Fibroblast of lung (primary cell): Measurements from ENCODE around the gene TMEM52. TPM values are rescaled to one million over a fixed set of nuclear protein-coding genes. Genes with fewer than 3 reads are reported as not detected.

Experiments
- DNase-seq, 2 donors: peaks; one replicate each; pipeline versions ENCODE4 v3.0.0 to v3.0.0-alpha.2; 2010; ENCODE audit warnings: low read depth in 2 of 2
- H2AFZ ChIP-seq: 2 replicates; pipeline ENCODE4 v1.5.1; 2012; ENCODE audit warnings: low read length, control low read depth, inconsistent platforms
- H3K27ac ChIP-seq: 2 replicates; pipeline ENCODE4 v1.5.1; 2011; ENCODE audit warnings: low read length, control low read depth; ENCODE audit not compliant: insufficient read depth
- H3K27me3 ChIP-seq: 2 replicates; pipeline ENCODE4 v1.5.1; 2011; ENCODE audit warnings: mild to moderate bottlenecking, low read length; ENCODE audit not compliant: control insufficient read depth, insufficient read depth
- H3K36me3 ChIP-seq: 2 replicates; pipeline ENCODE4 v1.5.1; 2011; ENCODE audit warnings: low read length; ENCODE audit not compliant: control insufficient read depth, insufficient read depth
- H3K4me1 ChIP-seq: 2 replicates; pipeline ENCODE4 v1.5.1; 2011; ENCODE audit warnings: low read length; ENCODE audit not compliant: control insufficient read depth, insufficient read depth; ENCODE audit errors: extremely low read depth
- H3K4me2 ChIP-seq: 2 replicates; pipeline ENCODE4 v1.5.1; 2011; ENCODE audit warnings: low read length, control low read depth; ENCODE audit not compliant: insufficient read depth; ENCODE audit errors: extremely low read depth
- H3K4me3 ChIP-seq, 4 experiments: fragments of 200-600 bp in 1 of 4; sonication (generic) in 1 of 4; replicated peaks in 1 of 4; 2 replicates each; pipeline ENCODE4 v1.5.1; 2011 to 2016; ENCODE audit warnings: low read length in 4 of 4, low read depth in 3 of 4, mild to moderate bottlenecking in 3 of 4, control low read depth in 2 of 4, inconsistent platforms in 1 of 4, mixed read lengths in 1 of 4; ENCODE audit not compliant: insufficient read depth in 1 of 4; ENCODE audit errors: control extremely low read depth in 1 of 4
- H3K79me2 ChIP-seq: 2 replicates; pipeline ENCODE4 v1.5.1; 2012; ENCODE audit warnings: mild to moderate bottlenecking, low read length, inconsistent platforms; ENCODE audit not compliant: control insufficient read depth, insufficient read depth
- H3K9ac ChIP-seq: 2 replicates; pipeline ENCODE4 v1.5.1; 2011; ENCODE audit warnings: mild to moderate bottlenecking, low read length, control low read depth; ENCODE audit not compliant: insufficient read depth
- H3K9me3 ChIP-seq: 2 replicates; pipeline ENCODE4 v1.5.1; 2012; ENCODE audit warnings: low read depth, low read length; ENCODE audit not compliant: control insufficient read depth, insufficient read depth
- H4K20me1 ChIP-seq: 2 replicates; pipeline ENCODE4 v1.5.1; 2011; ENCODE audit warnings: low read length; ENCODE audit not compliant: control insufficient read depth, insufficient read depth; ENCODE audit errors: extremely low read depth
- CTCF ChIP-seq, 2 donors: IDR thresholded peaks in 1 of 2; conservative IDR thresholded peaks in 1 of 2; 1 replicate in 1 of 2; 2 replicates in 1 of 2; pipeline ENCODE4 v1.5.1; 2011 to 2012; ENCODE audit warnings: low read length in 2 of 2, control low read depth in 1 of 2, inconsistent platforms in 1 of 2, low read depth in 1 of 2, mild to moderate bottlenecking in 1 of 2
- EZH2 ChIP-seq: IDR thresholded peaks from 2 replicates; pipeline ENCODE4 v1.5.1; 2012; ENCODE audit warnings: low read length, control low read depth, mild to moderate bottlenecking; ENCODE audit errors: missing control alignments
- polyA plus RNA-seq, 2 donors: library from polyadenylated mRNA; depleted of rRNA in 1 of 2; stranded (reverse) in 1 of 2; unstranded in 1 of 2; fragments of >200 nt; gene quantifications; 2 replicates each; pipeline ENCODE4 v1.2.1, GENCODE V29; 2011 to 2012; ENCODE audit warnings: missing spikeins in 1 of 2
- total RNA-seq: library from RNA; depleted of rRNA; stranded (reverse); fragments of >200 nt; gene quantifications from 2 replicates; pipeline ENCODE4 v1.2.1, GENCODE V29; 2014

The TMEM52 gene
- total and polyA plus RNA-seq, 2 donors (not counting 1 experiment from before 2014, with no cell fraction given): 0.17 to 0.42 TPM

DNA sequence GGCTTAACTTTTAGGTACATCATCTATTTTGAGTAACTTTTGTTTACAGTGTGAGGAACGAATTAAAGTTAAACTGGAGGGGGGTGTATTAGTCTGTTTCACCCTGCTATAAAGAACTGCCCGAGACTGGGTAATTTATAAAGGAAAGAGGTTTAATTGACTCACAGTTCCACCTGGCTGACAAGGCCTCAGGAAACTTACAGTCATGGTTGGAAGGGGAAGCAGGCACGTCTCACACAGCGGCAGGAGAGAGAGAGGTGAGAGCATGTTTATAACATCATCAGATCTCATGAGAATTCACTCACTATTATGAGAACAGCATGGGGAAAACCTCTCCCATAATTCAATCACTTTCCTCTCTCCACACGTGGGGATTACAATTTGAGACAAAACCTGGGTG lies 31.9 kb upstream of the TMEM52 start:
- H2AFZ ChIP-seq: no peak overlapping the region
- H3K4me1 ChIP-seq: no peaks in the 10 kb centered on the region
- H3K4me3 ChIP-seq: no peak overlapping the region
- H4K20me1 ChIP-seq: no peaks in the 10 kb centered on the region
- TF ChIP-seq CTCF (conservative IDR thresholded peaks at IDR 0.05 in 1 of 2, IDR thresholded peaks at IDR 0.05 in 1 of 2; ENCODE audit: low read depth in 1 of 2, low read length in 2 of 2) (no peak), EZH2 (no peak)
- H3K9ac ChIP-seq: no peak overlapping the region
- H3K9me3 ChIP-seq: no peaks in the 10 kb centered on the region
- no peak overlapping the region for H3K4me2 ChIP-seq
- H3K27ac ChIP-seq: no peak overlapping the region
- no peak for DNase-seq
- no peaks in the 10 kb centered on the region for H3K36me3 ChIP-seq
- H3K79me2 ChIP-seq: no peaks in the 10 kb centered on the region
- peaks cover 5% of the 10 kb centered on the region for H3K27me3 ChIP-seq

- H3K27me3 ChIP-seq: peaks cover 5% of the 10 kb centered on the region
- no peaks in the 10 kb centered on the region for H4K20me1 ChIP-seq
- H3K4me1 ChIP-seq: no peaks in the 10 kb centered on the region
- TF ChIP-seq EZH2 (no peak), CTCF (conservative IDR thresholded peaks at IDR 0.05 in 1 of 2, IDR thresholded peaks at IDR 0.05 in 1 of 2; ENCODE audit: low read depth in 1 of 2, low read length in 2 of 2) (no peak)
- H3K79me2 ChIP-seq: no peaks in the 10 kb centered on the region
- no peak overlapping the region for H3K4me3 ChIP-seq
- H2AFZ ChIP-seq: no peak overlapping the region
- H3K4me2 ChIP-seq: no peak overlapping the region
- no peak overlapping the region for H3K9ac ChIP-seq
- DNase-seq: no peak
- H3K27ac ChIP-seq: no peak overlapping the region
- H3K36me3 ChIP-seq: no peaks in the 10 kb centered on the region
- no peaks in the 10 kb centered on the region for H3K9me3 ChIP-seq
Measured at GRCh38 chr1:1948783-1949182, 29.7 kb upstream of the TMEM52 start.

DNA sequence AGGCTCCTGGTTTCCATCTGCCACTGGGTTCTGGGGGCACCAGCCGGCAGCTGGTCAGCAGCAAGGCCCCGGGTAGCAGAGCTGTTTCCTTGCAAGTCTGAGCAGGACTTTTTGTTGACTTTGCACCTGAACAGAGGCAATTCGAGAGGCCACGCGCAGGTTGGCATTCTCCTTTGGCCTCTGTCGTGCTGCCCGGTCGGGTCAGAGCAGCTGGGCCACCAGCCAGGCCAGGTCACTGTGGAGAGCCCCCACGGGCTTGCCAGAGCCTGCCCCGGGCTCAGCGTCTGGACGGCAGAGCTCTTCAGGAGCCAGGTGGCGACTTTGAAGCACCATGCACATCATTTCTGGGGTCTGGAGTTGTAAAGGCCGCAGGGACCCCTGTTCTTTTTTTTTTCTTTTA lies 28.4 kb upstream of the TMEM52 start:
- H3K79me2 ChIP-seq: no peaks in the 10 kb centered on the region
- H3K4me2 ChIP-seq: no peak overlapping the region
- no peak overlapping the region for H3K27ac ChIP-seq
- H3K4me3 ChIP-seq: no peak overlapping the region
- no peaks in the 10 kb centered on the region for H4K20me1 ChIP-seq
- no peaks in the 10 kb centered on the region for H3K4me1 ChIP-seq
- H2AFZ ChIP-seq: no peak overlapping the region
- H3K9me3 ChIP-seq: no peaks in the 10 kb centered on the region
- DNase-seq: no peak
- H3K9ac ChIP-seq: no peak overlapping the region
- TF ChIP-seq EZH2 (no peak), CTCF (conservative IDR thresholded peaks at IDR 0.05 in 1 of 2, IDR thresholded peaks at IDR 0.05 in 1 of 2; ENCODE audit: low read depth in 1 of 2, low read length in 2 of 2) (no peak)
- H3K36me3 ChIP-seq: no peaks in the 10 kb centered on the region
- H3K27me3 ChIP-seq: peaks cover 5% of the 10 kb centered on the region
